RCC 7860 (cell line): Measurements from ENCODE around the gene AMPH.

ENCODE experiments used
- DNase-seq: peaks from one replicate; pipeline ENCODE4 v3.0.0-alpha.2; 2015; ENCODE audit warnings: low spot score
- FAIRE-seq: peaks from 2 replicates; lab custom pipeline; 2012; peaks lifted over from hg19 to GRCh38; lab: Jason Lieb, UNC

AMPH gene

DNA sequence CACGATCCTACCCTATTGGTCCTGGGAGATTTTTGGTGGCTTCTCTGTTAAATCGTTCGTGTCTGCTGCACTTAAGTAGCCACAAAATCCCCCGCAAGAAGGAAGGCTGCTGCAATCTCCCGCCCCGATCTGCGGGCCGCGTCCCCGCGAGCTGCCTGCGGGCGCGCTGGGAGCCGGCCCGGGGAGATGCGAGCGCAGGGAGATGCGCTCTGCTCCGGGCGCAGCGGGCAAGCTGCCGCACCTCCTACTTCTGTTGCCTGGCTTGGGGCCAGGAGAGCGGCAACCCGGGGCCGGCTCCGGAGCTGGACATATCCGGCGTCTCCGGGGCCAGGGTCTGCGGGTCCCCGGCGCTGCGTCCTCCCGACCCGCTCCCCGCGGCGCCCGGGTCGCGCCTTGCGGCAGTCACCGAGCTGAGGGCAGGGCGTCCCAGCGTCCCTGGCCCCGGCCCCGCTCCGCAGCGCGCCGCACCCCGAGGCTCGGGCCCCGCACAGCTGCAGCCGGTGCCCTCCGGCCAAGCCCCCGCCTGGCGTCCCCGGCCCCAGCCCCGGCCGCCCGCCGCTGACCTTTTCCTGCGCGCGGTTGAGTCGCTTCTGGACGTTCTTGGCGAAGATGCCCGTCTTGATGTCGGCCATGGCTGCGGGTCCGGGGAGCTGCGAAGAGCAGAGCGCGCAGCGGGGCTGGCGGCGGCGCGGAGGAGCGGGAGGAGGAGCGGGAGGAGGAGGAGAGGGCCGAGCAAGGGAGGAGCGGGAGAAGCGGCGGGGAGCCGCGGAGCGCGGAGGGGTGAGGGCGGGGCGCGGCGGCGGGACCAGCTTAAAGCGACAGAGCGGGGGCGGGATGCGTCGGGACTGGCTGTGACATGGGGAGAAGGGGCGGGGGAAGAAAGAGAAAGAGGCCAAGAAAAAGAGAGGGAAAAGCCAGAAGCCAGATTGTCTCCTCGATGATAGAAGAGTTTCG is at the start of gene AMPH:
AMPH (minus strand) TSS at position 654 of the 954 bp plus-strand sequence; CDS start at position 632, 22 bp downstream.
- DNase-seq (no peak), FAIRE-seq (no peak)

- DNase-seq, result no peak
- no peak for FAIRE-seq
Measured at GRCh38 chr7:38679419-38679818, 48.2 kb upstream of the AMPH start.

- no peak for FAIRE-seq
Measured at GRCh38 chr7:38678698-38679054, 47.5 kb upstream of the AMPH start.

GRCh38 chr7:38677981-38678697 is 47.0 kb upstream of the AMPH start:
- no peak for DNase-seq
- no peak for FAIRE-seq

More at GRCh38 chr7:38678698-38679054, 47.5 kb upstream of the AMPH start:
- no peak for DNase-seq

DNA sequence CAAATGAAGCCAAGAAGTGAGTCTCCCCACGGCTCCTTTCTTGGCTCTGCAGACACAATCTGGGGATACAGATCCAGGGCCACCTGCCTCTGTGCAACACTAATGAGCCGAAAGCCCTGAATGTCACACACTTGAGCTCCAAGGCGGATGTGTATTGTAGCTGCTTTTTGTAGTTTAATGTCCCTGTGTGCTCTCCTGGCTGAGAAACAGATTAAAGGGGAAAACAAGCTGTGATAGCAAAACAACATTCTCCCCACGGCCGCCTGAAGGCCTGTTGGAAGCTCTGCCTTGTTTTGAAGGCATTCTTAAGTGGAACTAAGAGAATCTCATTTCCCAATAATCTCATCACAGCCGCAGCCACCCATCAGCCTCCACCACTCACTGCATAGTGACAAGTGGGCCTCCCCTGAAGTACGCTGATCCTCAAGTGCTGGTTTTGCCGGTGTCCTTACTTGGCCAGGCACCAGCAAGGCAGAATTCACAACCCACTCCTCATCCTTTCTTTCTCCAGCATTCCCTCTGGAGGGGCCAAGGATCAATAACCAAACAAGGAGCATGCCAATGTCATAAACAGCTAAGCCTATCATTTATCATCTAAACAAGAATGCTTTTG is 44.4 kb upstream of the AMPH start:
- no peak for DNase-seq
- FAIRE-seq, result no peak

DNA sequence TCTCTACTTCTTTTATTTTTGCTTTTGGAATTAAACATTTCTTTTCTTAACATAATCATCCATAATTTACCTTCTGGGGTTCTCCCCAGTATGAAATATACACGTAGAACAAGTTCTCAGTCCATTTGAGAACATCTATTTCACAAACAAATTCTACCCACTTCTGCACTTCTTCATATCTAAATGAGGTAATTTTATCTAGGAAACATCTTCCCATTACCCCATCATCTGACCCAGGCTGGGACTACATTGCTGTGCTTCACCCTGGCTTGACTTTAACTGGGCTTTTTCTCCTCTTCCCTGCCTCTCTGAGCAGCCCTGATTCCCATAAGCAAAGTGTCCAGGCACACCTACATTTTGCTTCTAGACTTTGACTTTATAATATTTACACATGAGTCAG is 43.3 kb upstream of the AMPH start:
- FAIRE-seq (no peak), DNase-seq (no peak)

GRCh38 chr7:38673795-38674194 is 42.6 kb upstream of the AMPH start:
- FAIRE-seq (no peak), DNase-seq (no peak)

GRCh38 chr7:38671911-38672905 is 41.0 kb upstream of the AMPH start:
- DNase-seq (no peak), FAIRE-seq (no peak)

DNA sequence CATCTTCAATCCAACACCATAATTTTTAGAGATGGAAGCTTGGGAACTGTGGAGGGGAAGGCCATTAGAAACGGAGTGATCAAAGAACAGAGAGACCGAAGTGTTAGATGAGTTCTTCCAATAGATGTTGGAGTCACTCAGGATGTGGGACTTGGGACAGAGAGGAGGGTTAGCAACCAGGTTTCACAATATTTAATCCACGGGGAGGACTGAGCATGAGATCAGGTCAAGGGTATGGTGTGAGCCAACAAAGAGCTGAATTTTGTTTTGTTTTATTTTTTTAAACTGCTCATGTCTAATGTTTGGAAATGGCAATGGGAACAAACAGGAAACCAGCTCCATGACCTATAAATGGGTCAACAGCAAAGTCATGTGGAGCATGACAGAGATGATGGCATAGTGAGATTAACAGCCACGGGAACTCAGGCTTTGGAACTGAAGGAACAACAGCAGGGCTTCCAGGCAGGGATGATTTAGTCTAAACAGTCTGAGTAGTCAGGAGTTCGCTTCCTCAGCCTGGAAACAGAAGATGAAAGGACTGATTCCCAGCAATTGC is 38.9 kb upstream of the AMPH start:
- DNase-seq, result no peak
- no peak for FAIRE-seq

DNA sequence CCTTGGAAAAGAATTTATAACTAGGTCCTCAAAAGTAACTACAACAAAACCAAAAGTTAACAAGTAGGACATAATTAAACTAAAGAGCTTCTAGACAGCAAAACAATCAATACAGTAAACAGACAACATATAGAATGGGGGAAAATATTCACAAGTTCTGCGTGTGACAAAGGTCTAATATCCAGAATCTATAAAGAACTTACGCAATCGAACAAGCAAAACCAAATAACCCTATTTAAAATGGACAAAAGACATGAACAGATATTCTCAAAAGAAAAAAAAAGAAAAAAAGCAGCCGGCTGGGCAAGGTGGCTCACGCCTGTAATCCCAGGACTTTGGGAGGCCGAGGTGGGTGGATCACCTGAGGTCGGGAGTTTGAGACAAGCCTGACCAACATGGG is 33.8 kb upstream of the AMPH start:
- no peak for FAIRE-seq
- DNase-seq, result no peak

DNA sequence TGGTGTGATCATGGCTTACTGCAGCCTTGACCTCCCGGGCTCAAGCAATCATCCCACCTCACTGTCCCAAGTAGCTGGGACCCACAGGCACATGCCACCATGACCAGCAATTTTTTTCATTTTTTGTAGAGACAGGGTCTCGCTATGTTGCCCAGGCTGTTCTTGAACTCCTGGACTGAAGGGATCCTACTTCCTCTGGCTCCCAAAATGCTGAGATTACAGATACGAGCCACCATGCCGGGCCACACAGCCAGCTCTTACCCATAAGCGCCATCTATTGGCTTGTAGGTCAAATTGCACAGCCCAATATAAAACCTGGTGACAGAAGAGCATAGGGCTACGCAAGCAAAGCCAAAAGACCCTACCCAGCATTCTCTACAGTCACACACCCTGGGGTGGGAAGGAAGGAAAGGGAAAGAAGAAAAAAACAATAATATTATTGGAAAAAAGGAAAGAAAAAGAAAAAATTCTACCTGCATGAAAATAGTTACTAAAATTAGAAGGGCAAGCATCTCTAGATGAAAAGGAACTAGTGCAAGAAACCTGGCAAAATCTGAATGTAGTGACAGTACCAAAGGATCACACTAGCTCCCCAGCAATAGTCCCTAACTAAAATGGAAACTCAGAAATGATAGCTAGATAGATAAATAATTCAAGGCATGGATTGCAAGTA is 29.4 kb upstream of the AMPH start:
- FAIRE-seq (no peak), DNase-seq (peak; percentile 49)

DNA sequence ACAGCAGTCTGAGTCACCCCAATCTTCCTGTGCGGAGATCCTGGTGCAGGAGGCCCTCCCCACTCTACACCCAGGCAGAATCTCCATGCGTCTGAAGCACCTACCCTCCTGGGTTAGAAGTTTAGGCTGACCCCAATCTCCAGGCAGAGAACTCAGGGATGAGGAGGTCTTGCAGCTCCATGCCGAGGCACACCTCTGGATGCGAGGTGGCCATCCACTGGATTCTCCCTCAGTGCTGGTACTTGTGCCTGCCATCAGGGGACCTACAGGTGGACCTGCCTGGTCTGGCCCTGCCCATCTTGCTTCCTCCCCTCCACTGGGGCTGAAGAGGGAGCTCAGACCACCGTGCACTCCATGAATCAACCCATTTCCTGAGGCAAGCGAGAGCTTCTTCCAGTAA is 28.8 kb upstream of the AMPH start:
- DNase-seq (no peak), FAIRE-seq (no peak)

DNA sequence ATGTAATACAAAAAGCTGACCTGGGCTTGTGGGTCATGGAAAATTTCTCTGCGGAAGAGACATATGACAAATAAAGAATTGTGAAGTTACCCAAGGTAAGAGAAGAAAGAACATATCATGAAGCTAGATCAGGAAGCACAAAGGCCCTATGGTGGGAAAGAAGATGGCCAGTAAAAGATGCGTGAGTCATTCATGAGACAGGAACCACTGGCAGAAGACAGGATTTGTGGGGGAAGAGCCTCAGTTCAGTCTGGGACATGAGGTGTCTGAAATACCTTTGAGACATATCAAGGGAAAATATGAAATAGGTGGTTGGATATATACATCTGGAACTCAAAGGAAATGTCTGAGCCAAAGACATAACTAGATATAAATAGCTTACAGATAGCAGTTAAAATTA is 27.7 kb upstream of the AMPH start:
- FAIRE-seq, result no peak
- DNase-seq, result peak; percentile 20

- FAIRE-seq (no peak), DNase-seq (no peak)
Measured at GRCh38 chr7:38656968-38657367, 25.8 kb upstream of the AMPH start.

GRCh38 chr7:38655833-38656774 is 24.9 kb upstream of the AMPH start:
- no peak for DNase-seq
- no peak for FAIRE-seq

GRCh38 chr7:38637957-38638356 is 6.8 kb upstream of the AMPH start:
- FAIRE-seq, result no peak
- no peak for DNase-seq

GRCh38 chr7:38632411-38632810 is 1.2 kb upstream of the AMPH start:
- DNase-seq, result no peak
- no peak for FAIRE-seq
